Measurements from ENCODE around the gene PPP1R9B.

- TF ChIP-seq CTCF (IDR thresholded peaks at IDR 0.05) (no peak), POLR2A (IDR thresholded peaks at IDR 0.05) (no peak)
These were observed 38.6 kb upstream of the PPP1R9B start for GRCh38 chr17:50188921-50189549.

All from esophagus squamous epithelium (tissue), 4 donors.